Measurements from ENCODE around the gene ZNF408.

ZNF408 gene

GRCh38 chr11:46700241-46701077, at the start of gene ZNF408, which contains the start of gene ARHGAP1:
ZNF408 (plus strand) TSS chr11:46701031; CDS start chr11:46701048, 17 bp downstream.
ARHGAP1 (minus strand) TSS chr11:46700619; CDS start chr11:46696107, 4,512 bp downstream.
- TF ChIP-seq CTCF (IDR thresholded peaks at IDR 0.05; ENCODE audit: insufficient read depth, low read length, missing control alignments): no peak
- CTCF ChIA-PET: interaction anchor here (1.4 to 1.5 kb wide), 2 partner anchors 13 to 311 kb away, joined by 3 read pairs; no protein-coding TSS in a partner anchor
- peak; percentile 95 for DNase-seq (ENCODE audit: low read depth, low spot score)
- peak within 1 kb of the TSS; percentile 99 for H3K4me3 ChIP-seq (ENCODE audit: low read depth, low read length)
- POLR2A ChIA-PET: interaction anchor here (0.8 to 2.4 kb wide), 5 partner anchors 8 to 82 kb away, joined by 3 to 24 read pairs (median 3); no protein-coding TSS in a partner anchor

GRCh38 chr11:46655631-46656030, 45.2 kb upstream of the ZNF408 start:
- no peak for DNase-seq (ENCODE audit: low read depth, low spot score)
- ChIA-PET POLR2A (no interaction called here), CTCF (interaction anchor here (0.6 to 1.1 kb wide), 2 partner anchors 14 to 47 kb away, joined by 3 read pairs; no protein-coding TSS in a partner anchor)
- H3K4me3 ChIP-seq (ENCODE audit: low read depth, low read length): no peak overlapping the region
- TF ChIP-seq CTCF (IDR thresholded peaks at IDR 0.05; ENCODE audit: insufficient read depth, low read length, missing control alignments): no peak

GRCh38 chr11:46657186-46657585, 43.6 kb upstream of the ZNF408 start:
- no peak overlapping the region for H3K4me3 ChIP-seq (ENCODE audit: low read depth, low read length)
- POLR2A ChIA-PET: no interaction called here
- no peak for TF ChIP-seq CTCF (IDR thresholded peaks at IDR 0.05; ENCODE audit: insufficient read depth, low read length, missing control alignments)
- CTCF ChIA-PET: interaction anchor here (1.3 kb wide), 1 partner anchor 8 kb away, joined by 3 read pairs; no protein-coding TSS in a partner anchor
- DNase-seq (ENCODE audit: low read depth, low spot score): no peak

- ChIA-PET CTCF (interaction anchor here (0.7 to 2.8 kb wide), 4 partner anchors 9 to 14 kb away, joined by 3 to 12 read pairs (median 4); no protein-coding TSS in a partner anchor), POLR2A (interaction anchor here (0.6 to 1.3 kb wide), 2 partner anchors 9 to 17 kb away, joined by 6 read pairs; no protein-coding TSS in a partner anchor)
- DNase-seq (ENCODE audit: low read depth, low spot score): no peak
Observed at GRCh38 chr11:46658259-46658658, 42.6 kb upstream of the ZNF408 start.

GRCh38 chr11:46659908-46660307, 40.9 kb upstream of the ZNF408 start:
- ChIA-PET CTCF (interaction anchor here (1.5 to 2.8 kb wide), 2 partner anchors 10 to 12 kb away, joined by 4 to 12 read pairs; no protein-coding TSS in a partner anchor), POLR2A (no interaction called here)
- no peak overlapping the region for H3K4me3 ChIP-seq (ENCODE audit: low read depth, low read length)
- TF ChIP-seq CTCF (IDR thresholded peaks at IDR 0.05; ENCODE audit: insufficient read depth, low read length, missing control alignments): no peak
- peak; percentile 70 for DNase-seq (ENCODE audit: low read depth, low spot score)

More at GRCh38 chr11:46658259-46658658, 42.6 kb upstream of the ZNF408 start:
- TF ChIP-seq CTCF (IDR thresholded peaks at IDR 0.05; ENCODE audit: insufficient read depth, low read length, missing control alignments): no peak
- no peak overlapping the region for H3K4me3 ChIP-seq (ENCODE audit: low read depth, low read length)

- H3K4me3 ChIP-seq (ENCODE audit: low read depth, low read length): no peak overlapping the region
- ChIA-PET CTCF (interaction anchor here (1.0 kb wide), 1 partner anchor 12 kb away, joined by 4 read pairs; no protein-coding TSS in a partner anchor), POLR2A (no interaction called here)
- no peak for DNase-seq (ENCODE audit: low read depth, low spot score)
- no peak for TF ChIP-seq CTCF (IDR thresholded peaks at IDR 0.05; ENCODE audit: insufficient read depth, low read length, missing control alignments)
Observed at GRCh38 chr11:46661836-46662235, 39.0 kb upstream of the ZNF408 start.
